Common myeloid progenitor, CD34-positive (primary cell): ENCODE data around the gene PFKL.
A peak's percentile ranks its signal among the peaks of the same experiment; 100 is the strongest.

Experiments used
- CTCF ChIA-PET: fragments of 350-600 bp; sonication (Branson Sonifier 250); formaldehyde crosslinking; loops from one replicate; lab custom pipeline; 2021; ENCODE audit warnings: antibody characterized with exemption; lab: Charles Lee
- POLR2A ChIA-PET: fragments of 350-600 bp; sonication (Branson Sonifier 250); formaldehyde crosslinking; loops from one replicate; lab custom pipeline; 2021; ENCODE audit warnings: antibody characterized with exemption; lab: Charles Lee
- DNase-seq, 3 donors: peaks; one replicate each; pipeline versions ENCODE4 v3.0.0 to v3.0.0-alpha.2; 2013
- H3K27ac ChIP-seq, 2 experiments: 1 replicate in 1 of 2; 2 replicates in 1 of 2; pipeline ENCODE4 v1.7.0; 2013; ENCODE audit warnings: inconsistent platforms in 2 of 2, low read length in 2 of 2, mild to moderate bottlenecking in 2 of 2, low read depth in 1 of 2, moderate library complexity in 1 of 2; ENCODE audit not compliant: severe bottlenecking in 2 of 2, insufficient read depth in 1 of 2, poor library complexity in 1 of 2
- H3K27me3 ChIP-seq, 5 experiments: replicated peaks in 2 of 5; 1 replicate in 3 of 5; 2 replicates in 2 of 5; pipeline versions ENCODE4 v1.6.1 to v1.7.0; 2013; ENCODE audit warnings: low read length in 4 of 5, mild to moderate bottlenecking in 2 of 5, moderate library complexity in 2 of 5, inconsistent platforms in 1 of 5; ENCODE audit not compliant: insufficient read depth in 5 of 5, control insufficient read depth in 4 of 5
- H3K36me3 ChIP-seq, 4 experiments: 1 replicate in 2 of 4; 2 replicates in 2 of 4; pipeline versions ENCODE4 v1.6.1 to v1.7.0; 2013; ENCODE audit warnings: low read length in 3 of 4, control low read depth in 1 of 4, mild to moderate bottlenecking in 1 of 4; ENCODE audit not compliant: control insufficient read depth in 4 of 4, insufficient read depth in 4 of 4
- H3K4me1 ChIP-seq, 4 experiments: 1 replicate in 3 of 4; 2 replicates in 1 of 4; pipeline versions ENCODE4 v1.6.1 to v1.7.1; 2013; ENCODE audit warnings: low read length in 3 of 4, mild to moderate bottlenecking in 3 of 4, control low read depth in 1 of 4, inconsistent platforms in 1 of 4, moderate library complexity in 1 of 4; ENCODE audit not compliant: control insufficient read depth in 4 of 4, insufficient read depth in 4 of 4; ENCODE audit errors: control extremely low read depth in 1 of 4
- H3K4me3 ChIP-seq, 7 experiments: 1 replicate in 4 of 7; 2 replicates in 3 of 7; pipeline versions ENCODE4 v1.5.1 to v1.7.0; 2013; ENCODE audit warnings: mild to moderate bottlenecking in 7 of 7, low read length in 6 of 7, moderate library complexity in 6 of 7, inconsistent platforms in 2 of 7, low read depth in 2 of 7, control low read depth in 1 of 7; ENCODE audit not compliant: insufficient read depth in 4 of 7, control insufficient read depth in 1 of 7; ENCODE audit errors: extremely low read depth in 1 of 7
- H3K9me3 ChIP-seq, 5 experiments: 1 replicate in 4 of 5; 2 replicates in 1 of 5; pipeline versions ENCODE4 v1.6.1 to v1.7.1; 2013; ENCODE audit warnings: low read length in 4 of 5, mild to moderate bottlenecking in 2 of 5, inconsistent platforms in 1 of 5, low read depth in 1 of 5, moderate library complexity in 1 of 5; ENCODE audit not compliant: control insufficient read depth in 4 of 5, insufficient read depth in 2 of 5; ENCODE audit errors: control extremely low read depth in 1 of 5
- WGBS: methylation state at CpG from one replicate; pipeline ENCODE4 v1.1.5; 2013; ENCODE audit not compliant: insufficient coverage; 5-methylcytosine and 5-hydroxymethylcytosine counted together

The PFKL gene

DNA sequence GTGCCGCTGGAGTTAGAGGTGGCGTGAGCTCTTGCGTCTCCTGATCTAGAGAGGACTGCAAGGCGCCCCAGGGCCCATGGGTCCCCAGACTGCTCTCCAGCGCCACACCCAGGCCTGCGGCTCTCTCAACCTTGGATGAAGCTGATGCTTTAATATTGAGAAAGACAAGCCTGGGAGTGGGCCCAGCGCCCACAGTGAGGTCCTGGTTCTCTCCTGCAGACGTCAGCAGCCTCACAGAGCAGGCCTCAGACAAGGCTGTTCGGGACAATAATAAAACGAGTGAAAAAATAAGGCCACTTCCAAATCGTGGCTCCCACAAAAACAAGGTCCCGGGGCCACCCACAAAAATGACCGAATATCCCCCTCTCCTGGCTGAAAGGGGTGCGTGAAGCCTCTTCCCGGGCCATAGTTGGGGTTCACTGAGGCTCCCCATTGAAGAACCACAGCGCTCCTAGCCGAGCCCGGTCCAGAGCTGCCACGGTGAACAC is 32.2 kb upstream of the PFKL start:
- 65% methylated on average over 16 of the region's 19 CpGs for WGBS
- Histone ChIP-seq H3K36me3 (no peaks in the 10 kb centered on the region), H3K4me1 (peaks cover 0 to 2% (median 0%) of the 10 kb centered on the region in 4 experiments), H3K27me3 (no peaks in the 10 kb centered on the region), H3K4me3 (no peak overlapping the region), H3K9me3 (no peaks in the 10 kb centered on the region), H3K27ac (no peak overlapping the region)
- CTCF ChIA-PET, result interaction anchor here (0.8 to 3.2 kb wide), 7 partner anchors 9 to 28 kb away, joined by 3 to 16 read pairs (median 4); no protein-coding TSS in a partner anchor
- DNase-seq, result peak; percentile 43 to 60 (median 59)
- POLR2A ChIA-PET, result no interaction called here

- DNase-seq, result no peak
- POLR2A ChIA-PET, result no interaction called here
- Histone ChIP-seq H3K27me3 (no peaks in the 10 kb centered on the region), H3K36me3 (no peaks in the 10 kb centered on the region), H3K27ac (no peak overlapping the region), H3K4me1 (no peaks in the 10 kb centered on the region), H3K9me3 (no peaks in the 10 kb centered on the region), H3K4me3 (no peak overlapping the region)
- WGBS, result 96% methylated on average over 3 of the region's 8 CpGs
- CTCF ChIA-PET, result interaction anchor here (1.3 to 3.2 kb wide), 2 partner anchors 8 to 29 kb away, joined by 5 to 11 read pairs; no protein-coding TSS in a partner anchor
Measured at GRCh38 chr21:44269090-44269489, 30.8 kb upstream of the PFKL start.

- 95% methylated on average over 16 of the region's 18 CpGs for WGBS
- DNase-seq, result no peak
- ChIA-PET CTCF (interaction anchor here (1.9 kb wide), 1 partner anchor 26 kb away, joined by 5 read pairs; no protein-coding TSS in a partner anchor), POLR2A (no interaction called here)
- no peak overlapping the region for H3K4me3 ChIP-seq
- H3K27me3 ChIP-seq, result no peaks in the 10 kb centered on the region
- no peaks in the 10 kb centered on the region for H3K36me3 ChIP-seq
- H3K27ac ChIP-seq, result no peak overlapping the region
- H3K4me1 ChIP-seq, result no peaks in the 10 kb centered on the region
- H3K9me3 ChIP-seq, result no peaks in the 10 kb centered on the region
Measured at GRCh38 chr21:44271558-44272283, 28.1 kb upstream of the PFKL start.

DNA sequence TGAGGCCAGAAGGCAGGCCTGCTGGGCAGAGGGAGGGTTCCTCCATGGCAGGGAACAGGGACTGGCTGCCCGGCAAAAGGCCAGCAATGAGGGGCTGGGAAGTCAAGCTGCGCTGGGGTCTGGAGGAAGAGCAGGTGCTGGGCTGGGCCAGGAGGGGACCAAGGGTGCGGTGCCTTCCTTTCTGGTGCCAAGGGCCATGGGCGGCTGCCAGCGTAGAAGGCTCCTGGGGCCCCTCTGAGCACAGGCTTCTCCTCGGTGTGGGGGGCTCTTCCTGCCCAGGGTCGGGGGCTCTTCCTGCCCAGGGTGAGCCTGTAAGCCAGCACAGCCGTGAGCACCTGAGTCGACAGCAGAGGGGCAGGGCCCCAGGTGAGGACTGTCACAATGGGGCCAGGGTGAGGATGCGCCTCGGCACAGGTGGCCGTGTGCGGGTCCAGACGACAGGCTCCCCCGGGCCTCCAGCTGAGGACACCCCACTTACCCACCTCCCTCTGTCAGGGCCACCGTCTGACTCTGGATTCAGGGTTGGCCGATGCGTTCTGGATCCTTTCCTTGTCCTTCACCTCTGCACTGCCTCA is 27.5 kb upstream of the PFKL start:
- Histone ChIP-seq H3K9me3 (no peaks in the 10 kb centered on the region), H3K27me3 (no peaks in the 10 kb centered on the region), H3K36me3 (no peaks in the 10 kb centered on the region), H3K27ac (no peak overlapping the region), H3K4me1 (no peaks in the 10 kb centered on the region), H3K4me3 (no peak overlapping the region)
- WGBS, result 83% methylated on average over 16 of the region's 18 CpGs
- DNase-seq, result no peak
- CTCF ChIA-PET, result interaction anchor here (1.9 kb wide), 1 partner anchor 25 kb away, joined by 5 read pairs; no protein-coding TSS in a partner anchor
- POLR2A ChIA-PET, result no interaction called here

GRCh38 chr21:44273046-44273445 is 26.8 kb upstream of the PFKL start:
- no peaks in the 10 kb centered on the region for H3K4me1 ChIP-seq
- POLR2A ChIA-PET, result no interaction called here
- H3K27me3 ChIP-seq, result no peaks in the 10 kb centered on the region
- H3K9me3 ChIP-seq, result no peaks in the 10 kb centered on the region
- H3K4me3 ChIP-seq, result no peak overlapping the region
- H3K27ac ChIP-seq, result no peak overlapping the region
- DNase-seq, result no peak
- no peaks in the 10 kb centered on the region for H3K36me3 ChIP-seq
- CTCF ChIA-PET, result interaction anchor here (1.9 kb wide), 1 partner anchor 25 kb away, joined by 5 read pairs; no protein-coding TSS in a partner anchor
- WGBS, result 100% methylated on average over 6 of the region's 7 CpGs

DNA sequence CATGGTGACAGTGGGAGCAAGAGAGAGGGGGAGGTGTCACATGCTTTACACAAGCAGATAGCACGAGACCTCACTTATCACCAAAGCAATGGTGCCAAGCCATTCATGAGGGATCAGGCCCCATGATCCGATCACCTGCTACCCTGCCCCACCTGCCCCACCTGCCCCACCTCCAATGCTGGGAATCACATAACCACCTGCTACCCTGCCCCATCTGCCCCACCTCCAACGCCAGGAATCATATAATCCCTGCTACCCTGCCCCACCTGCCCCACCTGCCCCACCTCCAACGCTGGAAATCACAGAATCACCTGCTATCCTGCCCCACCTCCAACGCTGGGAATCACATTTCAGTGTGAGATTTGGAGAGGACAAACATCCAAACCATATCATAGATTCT is 24.8 kb upstream of the PFKL start:
- no peak for DNase-seq

More for the DNA sequence above, 24.8 kb upstream of the PFKL start:
- POLR2A ChIA-PET, result no interaction called here
- WGBS, result 90% methylated on average over 5 of the region's 5 CpGs
- no peaks in the 10 kb centered on the region for H3K36me3 ChIP-seq
- no peaks in the 10 kb centered on the region for H3K9me3 ChIP-seq
- CTCF ChIA-PET, result no interaction called here
- H3K4me1 ChIP-seq, result no peaks in the 10 kb centered on the region
- H3K4me3 ChIP-seq, result no peak overlapping the region
- H3K27ac ChIP-seq, result no peak overlapping the region
- H3K27me3 ChIP-seq, result no peaks in the 10 kb centered on the region
